Activated naive CD4-positive, alpha-beta T cell treated with anti-CD3 and anti-CD28 coated beads, Interleukin-2, amount 50 U/mL, for 24 hours (primary cell): ENCODE data around the gene MOGAT2.
A peak's percentile ranks its signal among the peaks of the same experiment; 100 is the strongest.
"Not testable (repeated sequence)": the region's sequence is repeated elsewhere in the genome, so short reads cannot be mapped to it uniquely, and the experiment has no call there.

Source experiments
- H3K27ac Mint-ChIP-seq: one replicate; pipeline ENCODE4 v1.8.0; 2021; ENCODE audit warnings: mild to moderate bottlenecking, mixed read lengths
- H3K27me3 Mint-ChIP-seq: one replicate; pipeline ENCODE4 v1.8.0; 2021; ENCODE audit warnings: mixed read lengths
- H3K36me3 Mint-ChIP-seq: one replicate; pipeline ENCODE4 v1.8.0; 2021; ENCODE audit warnings: mixed read lengths
- H3K4me1 Mint-ChIP-seq: one replicate; pipeline ENCODE4 v1.8.0; 2021; ENCODE audit warnings: mixed read lengths
- H3K4me3 Mint-ChIP-seq: one replicate; pipeline ENCODE4 v1.8.0; 2021; ENCODE audit warnings: mild to moderate bottlenecking, mixed read lengths
- H3K9me3 Mint-ChIP-seq: one replicate; pipeline ENCODE4 v1.8.0; 2021; ENCODE audit warnings: mixed read lengths

Gene MOGAT2

GRCh38 chr11:75734491-75735180, 17.0 kb downstream of the MOGAT2 start:
- Mint-ChIP-seq H3K4me3 (no peak overlapping the region), H3K27me3 (peaks cover 6% of the 10 kb centered on the region), H3K4me1 (no peaks in the 10 kb centered on the region), H3K27ac (no peak overlapping the region), H3K36me3 (no peaks in the 10 kb centered on the region), H3K9me3 (no peaks in the 10 kb centered on the region)

- no peak overlapping the region for H3K27ac Mint-ChIP-seq
- no peak overlapping the region for H3K4me3 Mint-ChIP-seq
- H3K27me3 Mint-ChIP-seq: peaks cover 6% of the 10 kb centered on the region
- no peaks in the 10 kb centered on the region for H3K4me1 Mint-ChIP-seq
- H3K9me3 Mint-ChIP-seq: no peaks in the 10 kb centered on the region
- no peaks in the 10 kb centered on the region for H3K36me3 Mint-ChIP-seq
These were observed 17.7 kb downstream of the MOGAT2 start for GRCh38 chr11:75735181-75735845.

GRCh38 chr11:75737314-75737713, 19.7 kb downstream of the MOGAT2 start:
- no peaks in the 10 kb centered on the region for H3K36me3 Mint-ChIP-seq

GRCh38 chr11:75740681-75741080, 23.0 kb downstream of the MOGAT2 start:
- Mint-ChIP-seq H3K27ac (no peak overlapping the region), H3K27me3 (peaks cover 11% of the 10 kb centered on the region), H3K4me1 (no peaks in the 10 kb centered on the region), H3K36me3 (no peaks in the 10 kb centered on the region), H3K9me3 (no peaks in the 10 kb centered on the region), H3K4me3 (no peak overlapping the region)

More at GRCh38 chr11:75737314-75737713, 19.7 kb downstream of the MOGAT2 start:
- no peak overlapping the region for H3K4me3 Mint-ChIP-seq
- H3K27ac Mint-ChIP-seq: no peak overlapping the region
- peaks cover 6% of the 10 kb centered on the region for H3K27me3 Mint-ChIP-seq
- H3K4me1 Mint-ChIP-seq: no peaks in the 10 kb centered on the region
- H3K9me3 Mint-ChIP-seq: no peaks in the 10 kb centered on the region

GRCh38 chr11:75743159-75743558, 25.5 kb downstream of the MOGAT2 start:
- H3K27ac Mint-ChIP-seq, H3K4me1 Mint-ChIP-seq, H3K4me3 Mint-ChIP-seq, H3K36me3 Mint-ChIP-seq, H3K9me3 Mint-ChIP-seq: not testable (repeated sequence)
- peaks cover 17% of the 10 kb centered on the region for H3K27me3 Mint-ChIP-seq

DNA sequence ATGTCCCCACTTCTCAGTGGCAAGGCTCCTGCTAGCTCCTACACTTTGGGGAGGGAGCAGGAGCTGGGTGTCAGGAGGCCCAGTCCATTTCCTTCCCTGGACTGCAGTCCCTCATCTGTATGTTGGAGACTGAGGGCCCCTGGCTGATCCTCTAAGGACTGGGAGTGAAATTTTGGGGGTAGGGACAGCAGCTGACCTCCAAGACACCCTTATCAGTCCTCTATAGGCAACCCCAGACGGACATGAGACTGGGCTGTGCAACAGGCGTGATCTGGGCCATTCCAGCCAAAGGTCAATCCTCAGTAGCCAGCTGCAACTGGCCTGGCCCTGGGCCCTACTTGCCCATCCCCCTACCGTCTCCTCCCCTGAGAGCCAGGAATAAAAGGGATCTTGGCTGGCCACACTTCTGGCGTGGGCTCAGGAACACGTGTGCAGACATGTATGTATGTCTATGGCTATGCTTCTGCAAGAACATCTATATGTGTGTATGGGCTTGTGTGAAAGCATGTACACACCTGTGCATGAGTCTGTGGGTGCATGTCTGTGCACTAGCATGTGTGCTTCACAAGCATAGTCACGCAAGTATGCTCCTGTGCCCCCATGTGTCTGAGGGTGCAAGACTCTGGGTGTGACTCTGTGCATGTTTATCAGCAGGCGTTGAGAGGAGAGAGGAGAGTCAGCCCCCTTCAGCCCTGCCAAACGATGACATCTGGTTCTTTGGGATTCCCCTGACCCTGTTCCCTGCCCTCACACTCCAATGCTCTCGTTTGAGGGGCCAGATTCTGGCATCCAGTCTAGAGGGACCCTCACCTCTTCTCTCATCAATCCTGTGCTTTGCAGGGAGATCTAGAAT, 26.3 kb downstream of the MOGAT2 start:
- peaks cover 20% of the 10 kb centered on the region for H3K27me3 Mint-ChIP-seq
- no peaks in the 10 kb centered on the region for H3K4me1 Mint-ChIP-seq
- H3K27ac Mint-ChIP-seq: peak overlapping the region; percentile 81

GRCh38 chr11:75745807-75746206, 28.2 kb downstream of the MOGAT2 start:
- Mint-ChIP-seq H3K27ac (no peak overlapping the region), H3K27me3 (peaks cover 21% of the 10 kb centered on the region), H3K9me3 (no peaks in the 10 kb centered on the region), H3K36me3 (no peaks in the 10 kb centered on the region), H3K4me3 (no peak overlapping the region), H3K4me1 (no peaks in the 10 kb centered on the region)

More for the DNA sequence above, 26.3 kb downstream of the MOGAT2 start:
- Mint-ChIP-seq H3K9me3 (no peaks in the 10 kb centered on the region), H3K4me3 (no peak overlapping the region), H3K36me3 (no peaks in the 10 kb centered on the region)

DNA sequence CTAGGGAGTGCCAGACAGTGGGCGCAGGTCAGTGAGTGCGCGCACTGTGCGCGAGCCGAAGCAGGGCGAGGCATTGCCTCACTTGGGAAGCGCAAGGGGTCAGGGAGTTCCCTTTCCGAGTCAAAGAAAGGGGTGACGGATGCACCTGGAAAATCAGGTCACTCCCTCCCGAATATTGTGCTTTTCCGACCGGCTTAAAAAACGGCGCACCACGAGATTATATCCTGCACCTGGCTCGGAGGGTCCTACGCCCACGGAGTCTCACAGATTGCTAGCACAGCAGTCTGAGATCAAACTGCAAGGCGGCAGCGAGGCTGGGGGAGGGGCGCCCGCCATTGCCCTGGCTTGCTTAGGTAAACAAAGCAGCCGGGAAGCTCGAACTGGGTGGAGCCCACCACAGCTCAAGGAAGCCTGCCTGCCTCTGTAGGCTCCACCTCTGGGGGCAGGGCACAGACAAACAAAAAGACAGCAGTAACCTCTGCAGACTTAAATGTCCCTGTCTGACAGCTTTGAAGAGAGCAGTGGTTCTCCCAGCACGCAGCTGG, 31.2 kb downstream of the MOGAT2 start:
- not testable (repeated sequence) for H3K4me1 Mint-ChIP-seq, H3K4me3 Mint-ChIP-seq, H3K36me3 Mint-ChIP-seq, H3K9me3 Mint-ChIP-seq, H3K27ac Mint-ChIP-seq
- peaks cover 19% of the 10 kb centered on the region for H3K27me3 Mint-ChIP-seq

GRCh38 chr11:75754933-75755332, 37.3 kb downstream of the MOGAT2 start:
- H3K4me1 Mint-ChIP-seq, H3K27me3 Mint-ChIP-seq, H3K36me3 Mint-ChIP-seq, H3K27ac Mint-ChIP-seq, H3K4me3 Mint-ChIP-seq, H3K9me3 Mint-ChIP-seq: not testable (repeated sequence)

DNA sequence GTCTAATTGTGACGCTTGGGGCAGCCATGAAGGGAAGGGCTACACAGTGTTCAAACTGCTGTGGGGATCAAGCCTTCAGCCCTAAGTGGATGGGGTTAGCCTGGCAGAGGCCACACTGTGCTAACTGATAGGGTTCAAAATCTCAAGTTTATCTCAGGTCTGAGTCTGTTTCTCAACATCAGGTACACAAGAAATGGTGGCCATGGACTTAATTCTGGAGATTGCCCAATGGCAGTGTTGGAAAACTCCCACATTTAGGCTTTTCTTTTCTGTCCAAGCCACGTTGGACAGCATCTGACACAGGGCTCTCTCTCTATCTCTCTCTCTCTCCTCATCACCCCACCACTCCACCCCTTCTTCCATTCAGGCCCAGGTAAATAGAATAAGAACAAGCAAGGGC, 40.0 kb downstream of the MOGAT2 start:
- Mint-ChIP-seq H3K27ac (no peak overlapping the region), H3K9me3 (no peaks in the 10 kb centered on the region), H3K4me1 (no peaks in the 10 kb centered on the region), H3K4me3 (no peak overlapping the region), H3K36me3 (no peaks in the 10 kb centered on the region), H3K27me3 (no peaks in the 10 kb centered on the region)

- Mint-ChIP-seq H3K4me1 (no peaks in the 10 kb centered on the region), H3K9me3 (no peaks in the 10 kb centered on the region), H3K27me3 (no peaks in the 10 kb centered on the region), H3K4me3 (no peak overlapping the region), H3K36me3 (no peaks in the 10 kb centered on the region), H3K27ac (no peak overlapping the region)
These were observed 42.2 kb downstream of the MOGAT2 start for GRCh38 chr11:75759832-75760231.

DNA sequence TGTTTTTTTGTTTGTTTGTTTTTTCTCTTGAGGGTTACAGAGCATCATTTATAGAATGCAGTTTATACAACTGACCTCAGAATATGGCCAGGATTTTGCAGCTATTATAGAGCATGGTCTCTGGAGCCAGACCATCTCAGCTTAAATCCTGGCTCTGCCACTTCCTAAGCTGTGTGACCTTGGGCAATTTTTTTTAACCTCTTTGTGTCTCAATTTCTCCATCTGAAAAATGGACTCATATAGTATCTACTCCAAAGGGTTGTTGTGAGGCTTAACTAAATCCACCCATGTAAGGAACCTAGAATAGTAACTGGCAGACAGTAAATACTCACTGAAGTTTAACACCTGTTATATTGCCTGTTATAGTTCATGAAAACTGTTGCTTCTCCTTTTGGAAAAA, 42.6 kb downstream of the MOGAT2 start:
- H3K27me3 Mint-ChIP-seq: no peaks in the 10 kb centered on the region
- no peak overlapping the region for H3K4me3 Mint-ChIP-seq
- no peaks in the 10 kb centered on the region for H3K36me3 Mint-ChIP-seq
- H3K4me1 Mint-ChIP-seq: no peaks in the 10 kb centered on the region
- no peak overlapping the region for H3K27ac Mint-ChIP-seq
- H3K9me3 Mint-ChIP-seq: no peaks in the 10 kb centered on the region

GRCh38 chr11:75760710-75761493, 43.3 kb downstream of the MOGAT2 start:
- no peak overlapping the region for H3K4me3 Mint-ChIP-seq
- no peaks in the 10 kb centered on the region for H3K9me3 Mint-ChIP-seq

DNA sequence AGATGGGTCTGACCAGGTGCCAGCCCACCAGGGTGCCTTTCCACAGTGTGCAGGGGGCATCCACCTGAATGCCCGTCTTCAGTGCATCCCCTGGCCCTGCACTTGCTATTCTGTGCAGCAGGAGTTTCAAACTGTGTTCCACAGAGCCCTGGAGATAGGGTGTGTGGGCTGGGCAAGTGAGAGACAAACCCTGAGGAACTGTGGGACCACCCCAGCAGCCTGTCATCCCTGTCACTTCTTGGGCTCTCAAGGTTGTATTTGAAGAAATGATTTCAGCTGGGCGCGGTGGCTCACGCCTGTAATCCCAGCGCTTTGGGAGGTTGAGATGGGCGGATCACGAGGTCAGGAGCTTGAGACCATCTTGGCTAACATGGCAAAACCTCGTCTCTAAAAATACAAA, 44.5 kb downstream of the MOGAT2 start:
- no peaks in the 10 kb centered on the region for H3K9me3 Mint-ChIP-seq
- H3K4me3 Mint-ChIP-seq: no peak overlapping the region
- H3K36me3 Mint-ChIP-seq: no peaks in the 10 kb centered on the region
- peaks cover under 1% of the 10 kb centered on the region for H3K27me3 Mint-ChIP-seq
- H3K27ac Mint-ChIP-seq: no peak overlapping the region
- no peaks in the 10 kb centered on the region for H3K4me1 Mint-ChIP-seq

More at GRCh38 chr11:75760710-75761493, 43.3 kb downstream of the MOGAT2 start:
- H3K27me3 Mint-ChIP-seq: no peaks in the 10 kb centered on the region
- no peak overlapping the region for H3K27ac Mint-ChIP-seq
- H3K36me3 Mint-ChIP-seq: no peaks in the 10 kb centered on the region
- no peaks in the 10 kb centered on the region for H3K4me1 Mint-ChIP-seq

DNA sequence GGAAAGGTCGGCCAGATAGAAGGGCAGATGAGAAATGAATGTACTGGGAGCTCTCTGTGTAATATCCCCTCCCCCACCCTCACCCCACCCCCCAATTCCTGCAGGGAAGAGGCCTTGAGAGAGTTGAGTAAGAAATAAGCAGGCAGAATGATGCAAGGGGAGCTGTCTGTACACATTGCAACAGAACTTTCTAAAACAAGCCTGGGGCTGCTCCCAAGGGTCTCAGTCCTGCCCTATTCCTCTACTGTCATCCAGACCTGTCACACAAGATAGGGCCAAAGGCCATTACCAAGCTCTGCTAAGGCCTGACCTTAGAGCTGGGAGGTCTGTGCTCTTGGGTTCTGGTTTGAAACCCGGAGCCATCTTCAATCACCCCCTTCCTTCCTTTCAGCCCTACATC, 45.2 kb downstream of the MOGAT2 start:
- Mint-ChIP-seq H3K4me1 (peaks cover 5% of the 10 kb centered on the region), H3K27ac (no peak overlapping the region), H3K4me3 (no peak overlapping the region)

More for the DNA sequence above, 45.2 kb downstream of the MOGAT2 start:
- no peaks in the 10 kb centered on the region for H3K36me3 Mint-ChIP-seq
- H3K9me3 Mint-ChIP-seq: no peaks in the 10 kb centered on the region
- H3K27me3 Mint-ChIP-seq: peaks cover 1% of the 10 kb centered on the region
